Retina (tissue), 1 donor: Measurements from ENCODE around the gene HOXC4.

Experiments used
- DNase-seq: peaks from one replicate; pipeline ENCODE4 v3.0.0-alpha.2; 2016

HOXC4 gene

DNA sequence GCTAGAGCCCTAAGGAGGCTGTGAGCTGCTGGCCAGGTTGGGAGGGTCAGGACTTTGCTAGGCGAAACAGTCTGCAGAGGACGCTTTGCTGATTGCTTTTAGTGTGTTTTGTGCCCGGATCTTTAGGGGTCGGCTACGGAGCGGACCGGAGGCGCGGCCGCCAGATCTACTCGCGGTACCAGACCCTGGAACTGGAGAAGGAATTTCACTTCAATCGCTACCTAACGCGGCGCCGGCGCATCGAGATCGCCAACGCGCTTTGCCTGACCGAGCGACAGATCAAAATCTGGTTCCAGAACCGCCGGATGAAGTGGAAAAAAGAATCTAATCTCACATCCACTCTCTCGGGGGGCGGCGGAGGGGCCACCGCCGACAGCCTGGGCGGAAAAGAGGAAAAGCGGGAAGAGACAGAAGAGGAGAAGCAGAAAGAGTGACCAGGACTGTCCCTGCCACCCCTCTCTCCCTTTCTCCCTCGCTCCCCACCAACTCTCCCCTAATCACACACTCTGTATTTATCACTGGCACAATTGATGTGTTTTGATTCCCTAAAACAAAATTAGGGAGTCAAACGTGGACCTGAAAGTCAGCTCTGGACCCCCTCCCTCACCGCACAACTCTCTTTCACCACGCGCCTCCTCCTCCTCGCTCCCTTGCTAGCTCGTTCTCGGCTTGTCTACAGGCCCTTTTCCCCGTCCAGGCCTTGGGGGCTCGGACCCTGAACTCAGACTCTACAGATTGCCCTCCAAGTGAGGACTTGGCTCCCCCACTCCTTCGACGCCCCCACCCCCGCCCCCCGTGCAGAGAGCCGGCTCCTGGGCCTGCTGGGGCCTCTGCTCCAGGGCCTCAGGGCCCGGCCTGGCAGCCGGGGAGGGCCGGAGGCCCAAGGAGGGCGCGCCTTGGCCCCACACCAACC lies 23.9 kb upstream of the HOXC4 start:
- DNase-seq, result no peak

DNA sequence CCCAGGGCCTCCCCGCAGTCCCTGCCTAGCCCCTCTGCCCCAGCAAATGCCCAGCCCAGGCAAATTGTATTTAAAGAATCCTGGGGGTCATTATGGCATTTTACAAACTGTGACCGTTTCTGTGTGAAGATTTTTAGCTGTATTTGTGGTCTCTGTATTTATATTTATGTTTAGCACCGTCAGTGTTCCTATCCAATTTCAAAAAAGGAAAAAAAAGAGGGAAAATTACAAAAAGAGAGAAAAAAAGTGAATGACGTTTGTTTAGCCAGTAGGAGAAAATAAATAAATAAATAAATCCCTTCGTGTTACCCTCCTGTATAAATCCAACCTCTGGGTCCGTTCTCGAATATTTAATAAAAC lies 23.2 kb upstream of the HOXC4 start:
- no peak for DNase-seq

DNA sequence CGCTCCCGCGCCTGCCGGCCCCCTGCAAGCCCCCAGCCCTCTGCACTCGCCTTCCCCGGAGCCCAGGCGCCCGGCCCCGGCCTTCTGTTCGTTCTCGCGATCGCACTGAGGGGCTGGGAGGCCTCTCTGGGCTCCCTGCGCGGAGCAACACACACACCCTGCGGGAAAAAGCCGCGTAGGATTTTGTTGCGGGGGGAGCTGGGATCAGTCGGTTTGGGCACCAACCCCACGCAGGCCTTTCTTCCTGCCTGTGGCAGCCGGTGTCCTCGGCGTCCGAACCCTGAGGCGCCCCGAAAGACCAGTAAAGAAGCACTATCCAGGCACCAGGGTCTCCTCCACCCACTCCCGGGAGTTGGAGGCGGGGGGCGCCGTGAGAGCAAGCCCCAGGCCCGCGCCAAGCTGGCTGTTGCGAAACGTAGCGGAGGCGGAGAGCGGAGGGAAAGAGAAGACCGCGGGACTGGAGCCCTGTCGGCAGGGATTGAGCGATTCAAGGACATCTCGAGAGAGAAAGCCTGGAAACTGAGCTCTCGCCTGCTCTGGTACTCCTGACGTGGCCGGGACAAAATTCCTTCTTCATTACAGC lies 22.7 kb upstream of the HOXC4 start:
- no peak for DNase-seq

DNA sequence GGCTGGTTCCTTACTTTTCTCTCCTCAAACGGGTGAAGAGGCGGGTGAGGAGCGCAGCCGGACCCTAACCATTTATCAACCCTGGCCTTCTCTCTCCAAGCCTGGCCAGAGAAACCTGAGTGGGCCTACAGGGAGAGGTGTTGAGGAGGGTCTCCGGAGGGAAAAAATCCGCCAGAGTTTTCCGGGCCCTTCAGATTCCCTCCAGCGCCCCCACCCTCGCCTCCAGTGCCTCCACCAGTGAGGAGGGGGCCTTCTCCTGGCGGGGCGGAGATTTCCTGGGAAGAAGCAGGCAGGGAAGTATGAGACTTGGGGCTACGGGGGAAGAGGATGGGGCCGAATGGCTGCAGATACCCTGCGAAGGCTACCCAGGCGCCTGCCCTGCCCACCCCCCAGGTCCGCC lies 22.2 kb upstream of the HOXC4 start:
- DNase-seq, result no peak

DNA sequence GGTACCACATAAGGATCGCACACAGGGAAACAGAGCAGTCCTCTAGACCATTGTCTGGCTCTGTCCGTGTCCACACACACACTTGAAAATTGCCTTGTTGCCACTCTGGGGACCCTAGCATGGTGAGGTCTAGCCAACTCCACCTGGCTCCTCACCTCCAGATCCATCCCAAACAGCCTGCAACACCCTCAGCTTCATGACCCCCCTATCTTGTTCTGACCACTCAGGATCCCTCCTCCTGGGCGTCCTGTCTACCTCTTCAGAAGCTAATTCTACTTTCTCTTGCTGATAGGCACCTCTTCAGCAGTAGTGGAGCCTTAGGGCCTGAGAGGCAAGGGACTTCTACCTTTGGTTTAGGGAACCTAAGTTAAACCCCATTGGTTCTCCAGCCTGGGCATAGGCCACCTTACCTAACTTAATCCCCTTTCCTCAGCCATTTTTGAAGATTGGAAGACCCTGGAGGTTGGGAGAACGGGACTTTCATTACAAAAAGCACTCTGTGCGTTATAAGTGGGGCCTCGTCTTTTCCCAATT lies 21.5 kb upstream of the HOXC4 start:
- DNase-seq, result no peak

DNA sequence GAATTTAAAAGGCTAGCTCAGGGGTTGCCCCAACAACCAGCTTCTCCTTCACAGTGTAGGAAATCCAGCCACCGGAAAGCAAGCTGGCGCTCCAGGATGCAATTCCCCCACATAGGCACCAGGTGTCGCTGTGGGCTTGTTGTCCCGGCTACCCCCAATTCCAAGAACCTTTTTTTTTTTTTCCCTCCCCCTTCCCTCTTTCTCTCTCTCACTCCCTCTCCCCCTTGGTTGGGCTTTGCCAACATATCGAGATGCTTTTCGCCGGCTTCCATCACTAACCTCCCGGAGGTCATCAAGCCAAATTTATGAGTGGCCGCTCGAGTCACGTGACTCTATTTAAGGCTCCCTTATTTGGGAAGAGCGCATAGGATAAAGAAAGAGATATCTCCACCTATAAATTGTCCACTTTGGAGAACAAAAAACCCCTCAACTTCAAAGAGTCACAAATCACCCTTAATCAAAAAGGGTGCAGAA lies 21.0 kb upstream of the HOXC4 start, which contains the start of gene HOXC5:
TSS of gene HOXC5 (plus strand) at position 424 of the 474 bp plus-strand sequence. CDS start 73 bp downstream, outside the sequence.
- peak; percentile 94 for DNase-seq

DNA sequence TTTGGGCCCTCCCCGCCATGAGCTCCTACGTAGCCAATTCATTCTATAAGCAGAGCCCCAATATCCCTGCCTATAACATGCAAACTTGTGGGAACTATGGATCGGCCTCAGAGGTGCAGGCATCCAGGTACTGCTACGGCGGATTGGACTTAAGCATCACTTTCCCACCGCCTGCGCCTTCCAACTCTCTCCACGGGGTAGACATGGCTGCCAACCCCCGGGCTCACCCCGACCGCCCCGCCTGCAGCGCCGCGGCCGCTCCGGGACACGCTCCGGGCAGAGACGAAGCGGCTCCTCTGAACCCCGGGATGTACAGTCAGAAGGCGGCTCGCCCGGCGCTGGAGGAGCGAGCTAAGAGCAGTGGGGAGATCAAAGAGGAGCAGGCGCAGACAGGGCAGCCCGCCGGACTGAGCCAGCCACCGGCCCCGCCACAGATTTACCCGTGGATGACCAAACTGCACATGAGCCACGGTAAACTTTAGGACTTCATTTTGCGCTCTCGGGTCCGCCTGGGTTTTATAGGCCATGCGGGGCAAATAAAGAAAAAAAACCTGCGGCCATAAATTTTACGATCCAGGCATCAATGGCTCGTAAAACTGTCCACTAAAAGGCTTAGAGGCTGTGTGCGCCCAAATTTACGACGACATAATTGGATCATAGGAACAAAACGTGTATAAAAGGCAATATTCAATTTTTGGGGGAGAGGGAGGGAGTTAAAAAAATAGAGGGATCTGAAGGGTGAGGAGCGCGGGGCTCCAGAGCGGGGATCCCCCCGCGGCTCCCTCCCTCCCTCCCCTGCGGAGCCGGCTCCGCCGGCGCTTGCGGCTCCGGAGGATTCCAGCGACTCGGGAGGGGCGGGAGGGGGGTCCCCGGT lies 20.3 kb upstream of the HOXC4 start:
- DNase-seq, result peak; percentile 68

DNA sequence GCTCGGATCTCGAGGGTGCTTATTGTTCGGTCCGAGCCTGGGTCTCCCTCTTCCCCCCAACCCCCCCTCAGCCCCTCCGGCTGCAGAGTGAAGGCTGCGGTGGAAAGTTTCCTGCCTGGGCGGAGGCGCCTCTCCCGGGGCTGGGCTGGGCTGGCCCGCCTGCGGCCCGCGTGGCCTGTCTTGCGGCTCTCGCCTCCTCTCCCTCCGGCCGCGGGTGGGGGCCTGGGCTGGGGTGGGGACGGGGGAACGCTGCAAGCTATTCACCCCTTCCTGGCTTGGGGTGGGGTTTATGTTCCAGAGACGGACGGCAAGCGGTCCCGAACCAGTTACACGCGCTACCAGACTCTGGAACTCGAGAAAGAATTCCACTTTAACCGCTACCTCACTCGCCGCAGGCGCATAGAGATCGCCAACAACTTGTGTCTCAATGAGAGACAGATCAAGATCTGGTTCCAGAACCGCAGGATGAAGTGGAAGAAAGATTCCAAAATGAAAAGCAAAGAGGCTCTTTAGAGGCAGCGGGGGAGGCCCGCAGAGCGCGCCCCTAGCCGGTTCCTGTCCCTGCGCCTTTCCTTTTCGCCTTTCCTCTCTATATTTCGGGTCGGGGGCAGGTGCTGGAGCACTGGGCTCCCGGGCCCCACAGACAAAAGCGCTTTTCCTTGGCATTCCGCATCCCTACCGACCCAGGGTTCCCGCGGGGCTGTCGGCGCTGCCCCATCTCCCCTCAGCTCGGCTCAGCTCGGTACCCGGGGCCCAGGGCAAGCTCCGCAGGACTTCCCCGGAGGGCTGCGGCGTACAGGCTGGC lies 19.5 kb upstream of the HOXC4 start:
- no peak for DNase-seq

DNA sequence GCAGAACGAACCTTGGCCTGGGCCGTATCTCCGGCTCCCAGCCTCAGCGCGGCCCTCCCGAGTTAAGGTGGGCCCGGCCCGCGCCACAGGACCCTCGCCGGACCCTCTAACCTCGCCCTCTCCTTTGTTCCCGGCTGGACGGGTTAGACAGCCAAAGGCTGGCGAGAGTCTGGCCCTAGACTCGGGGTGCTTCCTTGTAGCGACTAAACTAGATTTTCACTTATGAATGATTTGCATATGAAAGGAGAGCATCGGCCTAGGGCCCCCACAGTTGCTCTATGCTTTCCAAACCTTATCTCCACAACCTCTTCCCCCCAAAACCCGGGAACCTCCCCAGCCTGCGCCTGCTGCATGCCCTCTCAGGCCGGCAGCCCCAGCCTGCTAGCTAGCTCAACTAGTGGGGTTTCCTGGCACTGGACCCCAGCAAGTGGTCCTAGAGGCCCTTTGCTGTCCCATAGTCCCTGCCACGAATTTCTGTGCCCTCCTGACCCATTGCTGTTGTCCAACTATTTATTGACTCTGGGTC lies 18.8 kb upstream of the HOXC4 start:
- DNase-seq, result no peak

DNA sequence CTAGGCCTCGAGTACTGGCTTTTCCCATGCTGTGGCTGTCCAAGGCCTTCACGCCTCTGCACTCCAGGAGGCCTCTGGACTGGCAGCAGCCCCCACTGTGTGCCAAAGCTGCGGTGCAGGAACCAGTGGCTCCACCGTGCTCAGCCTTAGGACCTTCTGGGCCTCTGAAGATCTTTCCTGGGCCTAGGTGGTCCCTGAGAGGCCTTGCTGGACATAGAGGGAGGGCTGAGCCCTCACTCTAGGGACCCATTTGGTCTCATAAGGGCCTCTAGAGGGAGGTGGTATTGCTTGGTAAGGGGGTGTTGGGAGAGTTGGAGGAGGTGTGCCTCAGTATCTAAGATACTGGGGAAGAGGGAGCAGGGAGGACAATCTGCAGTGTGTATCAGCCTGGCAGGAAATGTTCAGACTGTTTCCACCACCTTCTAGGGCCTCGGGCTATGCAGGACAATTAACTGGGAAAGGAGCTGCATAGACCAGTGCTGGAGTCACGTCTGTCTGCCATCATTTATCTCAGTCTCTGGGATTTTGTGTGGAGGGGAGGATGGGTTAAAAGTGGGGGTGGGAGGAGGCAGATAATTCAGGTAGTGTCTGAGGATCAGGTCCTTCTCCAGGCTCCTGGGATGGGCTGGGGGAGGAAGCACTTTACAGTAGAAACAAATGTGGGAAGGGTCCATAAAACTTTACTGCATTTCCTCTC lies 17.9 kb upstream of the HOXC4 start:
- DNase-seq, result no peak

DNA sequence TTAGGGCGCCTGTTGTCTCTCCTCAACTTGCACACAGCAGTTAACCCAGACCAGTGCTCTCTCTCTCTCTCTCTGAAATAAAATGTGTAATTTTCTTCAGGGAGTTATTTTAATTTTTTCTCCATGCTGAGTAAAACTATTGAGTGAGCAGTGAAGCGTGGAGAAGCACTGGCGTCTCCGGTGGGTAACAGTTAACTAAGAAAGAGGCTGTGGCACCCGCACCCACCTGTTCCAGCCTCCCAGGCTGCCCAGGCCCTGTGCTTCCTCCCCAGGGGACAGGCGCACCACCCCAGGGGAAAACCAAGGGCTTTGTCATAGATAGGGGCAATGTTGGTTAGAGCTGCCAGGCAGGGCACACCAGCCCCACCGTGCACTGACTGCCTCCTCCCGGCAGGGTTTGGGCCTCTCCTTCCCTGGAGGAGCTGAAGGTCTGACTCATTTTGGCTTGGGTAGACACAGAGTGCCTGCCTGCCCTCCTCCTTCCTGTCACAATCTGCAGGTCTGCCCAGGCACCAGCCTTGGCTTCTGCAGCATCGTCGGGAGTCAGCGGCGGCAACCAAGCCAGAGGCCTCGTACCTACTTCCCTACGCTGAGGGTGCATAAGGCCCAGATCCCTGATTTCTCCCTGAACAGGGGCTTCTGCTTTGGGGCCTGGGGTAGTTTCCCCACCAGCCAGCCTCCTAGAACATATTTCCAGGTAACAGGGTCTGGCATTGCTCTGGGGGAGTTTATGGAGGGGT lies 16.8 kb upstream of the HOXC4 start:
- no peak for DNase-seq

DNA sequence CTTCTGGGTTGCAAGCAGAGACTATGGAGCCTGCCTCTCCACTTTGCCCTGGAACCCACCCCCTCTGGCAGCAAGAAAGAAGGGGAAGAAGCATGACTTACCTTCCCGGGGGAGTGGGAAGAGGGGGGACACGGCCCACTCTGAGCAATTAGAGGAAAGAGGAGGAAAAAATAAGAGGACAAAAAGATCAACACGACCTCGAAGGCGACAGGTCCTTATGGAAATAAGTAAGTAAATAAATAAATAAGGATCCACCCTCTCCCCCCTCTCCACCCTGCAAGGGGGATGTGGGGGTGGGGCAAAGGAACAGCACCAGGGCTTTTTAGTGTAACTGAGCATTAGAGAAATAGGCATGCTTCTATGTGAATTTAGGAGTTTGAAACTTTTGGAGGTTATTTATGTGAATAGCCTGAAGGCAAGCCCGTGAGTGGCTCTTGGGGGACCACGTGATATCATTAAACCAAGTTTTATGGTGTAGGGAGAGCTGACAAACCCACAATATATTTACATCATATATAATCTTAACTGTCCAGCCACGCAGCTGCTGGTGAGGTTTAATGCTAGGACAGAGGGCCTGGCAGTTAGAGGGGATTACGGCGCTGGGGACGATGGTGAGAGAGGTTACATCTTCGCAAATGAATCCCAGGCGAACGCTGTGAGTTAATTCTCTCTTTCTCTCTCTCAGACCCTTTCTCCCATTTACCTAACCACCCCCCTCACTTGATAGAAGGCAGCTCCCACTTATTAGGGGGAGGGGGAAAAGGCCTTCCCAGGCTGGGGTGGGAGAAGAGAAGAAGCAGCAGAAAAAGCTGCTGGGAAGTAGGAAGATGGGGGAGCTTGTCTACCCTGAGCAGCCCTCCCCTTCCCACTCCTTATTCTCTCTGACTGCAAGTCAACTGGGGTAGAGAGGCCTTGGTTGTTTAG lies 16.0 kb upstream of the HOXC4 start:
- no peak for DNase-seq

DNA sequence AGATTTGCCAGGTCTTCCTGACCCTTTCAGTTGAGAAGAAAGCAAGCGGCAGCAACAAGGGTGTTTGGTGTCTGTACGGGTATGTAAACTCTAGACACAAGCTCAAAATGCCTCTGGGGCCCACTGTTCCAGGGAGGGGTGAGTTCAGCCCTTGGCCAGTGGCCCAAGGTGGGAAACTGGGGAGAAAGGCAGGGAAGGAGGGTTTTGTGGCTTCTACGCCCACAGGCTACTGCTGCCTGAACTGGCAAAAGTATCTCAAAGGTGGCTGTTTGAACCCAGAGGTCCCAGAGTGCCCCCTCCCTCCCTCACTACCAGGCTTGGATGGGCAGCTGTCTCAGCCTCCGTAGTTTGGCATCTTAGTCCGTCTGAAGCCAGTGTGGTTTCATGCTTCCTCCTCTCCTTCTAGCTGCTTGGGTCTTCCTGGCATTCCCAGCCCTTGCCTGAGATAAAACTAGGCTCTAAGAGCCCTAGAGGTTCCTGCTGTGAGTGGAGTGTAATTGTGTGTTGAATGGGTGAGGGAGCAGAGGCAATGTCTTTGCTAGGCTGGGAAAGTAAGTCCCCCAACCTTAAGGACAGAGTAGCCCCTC lies 15.3 kb upstream of the HOXC4 start:
- no peak for DNase-seq

DNA sequence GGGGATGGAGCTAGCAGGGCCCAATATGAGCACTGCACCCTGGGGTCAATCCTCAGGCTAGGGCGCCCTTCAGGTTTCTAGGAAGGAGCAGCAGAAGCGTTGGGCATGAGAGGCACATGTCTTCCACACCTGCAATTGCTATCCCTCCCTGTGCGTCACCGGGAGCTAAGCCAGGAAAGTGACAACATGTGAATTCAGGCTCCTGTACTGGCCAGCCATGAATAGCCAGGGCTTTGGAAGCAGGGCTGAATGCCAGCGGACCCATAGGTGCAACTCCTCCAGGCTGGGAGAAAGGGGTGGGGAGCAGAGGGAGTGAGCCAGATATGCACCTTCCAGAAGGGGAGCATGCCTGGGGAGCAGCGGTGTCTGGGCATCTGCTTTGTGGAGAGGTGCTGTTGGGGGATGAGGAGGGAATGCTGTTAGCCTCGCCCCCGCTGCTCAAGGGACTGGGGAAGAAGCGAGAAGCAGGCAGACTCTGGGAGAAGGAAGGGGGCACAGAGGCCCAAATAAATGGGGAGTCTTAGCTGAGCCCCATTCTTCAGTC lies 14.7 kb upstream of the HOXC4 start:
- no peak for DNase-seq

DNA sequence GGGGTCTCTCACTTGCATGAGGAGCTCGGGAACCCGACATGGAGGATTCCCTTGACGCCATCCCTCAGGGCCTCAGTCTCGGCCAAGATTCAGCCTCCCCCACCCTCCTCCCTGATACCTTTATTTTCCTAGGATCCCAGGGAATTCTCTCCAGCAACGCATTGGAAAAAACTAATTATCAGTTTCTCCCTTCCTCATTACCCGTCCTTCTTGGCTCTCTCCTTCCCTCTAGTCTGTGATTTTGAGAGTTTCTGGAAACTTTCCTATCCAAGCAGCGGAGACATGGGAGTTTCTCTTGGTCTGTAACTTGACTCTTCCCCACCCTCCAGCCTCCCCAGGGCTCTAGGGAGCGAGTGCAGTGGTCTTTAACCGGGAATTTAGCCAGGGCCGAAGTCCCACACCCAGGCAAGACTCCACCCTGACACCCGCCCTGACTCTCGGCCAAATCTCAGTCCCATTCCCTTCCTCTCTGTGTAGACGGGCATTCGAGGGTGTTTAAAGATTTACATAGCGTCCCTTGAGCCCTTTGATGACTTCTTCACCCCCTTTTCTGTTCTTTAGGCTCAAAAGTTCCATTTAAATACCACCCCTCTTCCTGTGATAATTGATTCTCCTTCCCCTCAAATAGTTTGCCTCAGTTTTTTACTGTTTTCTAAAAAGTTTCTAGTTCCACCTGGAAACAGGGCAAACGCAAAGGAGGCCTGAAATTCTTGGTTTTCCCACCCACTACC lies 14.1 kb upstream of the HOXC4 start:
- no peak for DNase-seq

DNA sequence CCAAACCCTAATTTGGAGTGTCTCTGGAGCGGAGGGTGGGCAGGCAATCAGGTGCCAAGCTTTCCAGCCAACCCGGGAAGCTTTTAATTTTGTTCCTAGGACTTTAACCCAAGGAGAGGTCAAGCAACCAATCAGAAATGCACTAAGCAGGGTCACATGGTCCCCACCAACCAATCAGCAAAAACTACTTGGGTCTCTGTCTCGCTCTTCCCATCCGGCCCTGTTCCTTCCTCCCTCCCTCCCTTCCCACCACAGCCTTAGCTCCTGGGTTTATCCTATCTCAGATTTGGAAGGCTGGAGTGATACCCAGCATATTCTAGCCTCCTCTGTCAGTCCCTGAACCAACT lies 13.5 kb upstream of the HOXC4 start:
- DNase-seq, result no peak

DNA sequence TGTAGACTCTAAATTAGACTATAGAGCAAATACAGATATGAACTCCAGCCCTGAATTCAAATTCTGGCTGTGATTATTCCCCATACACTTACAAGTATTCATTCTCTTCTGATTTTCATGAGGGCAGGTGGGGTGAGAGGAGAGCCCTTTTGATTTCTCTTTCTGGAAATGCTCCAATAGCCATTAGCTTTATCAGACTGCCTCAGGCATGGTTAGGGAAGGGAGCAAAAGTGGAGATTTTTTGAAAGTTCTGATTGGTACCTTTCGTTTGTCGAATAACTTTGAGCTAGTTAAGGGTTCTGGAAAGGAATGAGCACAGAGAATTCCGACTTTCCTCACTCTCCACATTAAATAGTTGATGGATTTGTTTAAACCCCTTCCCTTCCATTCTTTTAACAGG lies 13.0 kb upstream of the HOXC4 start:
- no peak for DNase-seq

DNA sequence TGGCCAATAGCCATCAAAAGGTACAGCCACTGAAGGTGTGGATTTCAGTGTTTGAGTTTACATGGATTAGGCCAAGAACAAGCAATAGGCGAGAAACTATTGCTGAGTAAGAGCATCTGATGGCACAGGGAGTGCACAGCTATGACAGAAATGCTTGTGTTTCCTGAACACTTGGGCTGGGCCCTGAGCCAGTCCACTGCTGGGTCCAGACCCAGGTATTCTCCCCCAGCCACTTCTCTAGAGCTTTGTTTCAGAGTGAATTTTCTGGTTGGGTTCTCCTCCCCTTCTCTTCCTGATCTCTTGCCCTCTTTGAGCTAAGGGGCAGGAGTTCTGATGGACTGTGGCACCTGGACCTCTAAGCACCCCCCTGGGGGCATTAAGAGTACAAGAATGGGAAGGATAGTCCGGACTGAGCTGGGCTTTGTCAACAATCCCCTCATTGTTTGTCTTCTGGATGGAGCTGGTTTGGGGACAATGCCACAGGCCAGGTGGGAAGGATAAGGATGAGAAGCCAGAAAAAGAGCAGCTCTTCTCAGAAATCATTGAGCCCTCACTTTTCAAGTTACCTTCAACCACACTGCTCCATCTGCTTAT lies 12.4 kb upstream of the HOXC4 start:
- DNase-seq, result no peak
